ENCODE measurements around the gene FOXQ1. TPM values are rescaled to one million over a fixed set of nuclear protein-coding genes. Genes with fewer than 3 reads are reported as not detected.

The FOXQ1 gene
- total and polyA plus RNA-seq, 9 of the 15 experiments (the other 6 are each of a cell fraction or from before 2014, with no cell fraction given) = not detected

GRCh38 chr6:1283501-1283900, 28.4 kb upstream of the FOXQ1 start:
- Histone ChIP-seq H3K27me3 (ENCODE audit: control insufficient read depth in 2 of 2, insufficient read depth in 2 of 2, low read length in 2 of 2) (peaks cover 0 to 6% of the 10 kb centered on the region in 2 experiments; a peak in 2 of 5 replicates), H3K27ac (ENCODE audit: extremely low read depth, low read depth, low read length) (no peak overlapping the region), H3K79me2 (ENCODE audit: control insufficient read depth, insufficient read depth, low read length) (no peaks in the 10 kb centered on the region), H3K4me1 (replicated peaks in 1 of 2; ENCODE audit: control insufficient read depth in 2 of 2, insufficient read depth in 2 of 2, low read length in 2 of 2) (no peaks in the 10 kb centered on the region), H2AFZ (ENCODE audit: low read depth, low read length) (no peak overlapping the region), H3K36me3 (ENCODE audit: control insufficient read depth, insufficient read depth, low read length) (no peaks in the 10 kb centered on the region), H3K9me3 (replicated peaks; ENCODE audit: control insufficient read depth, insufficient read depth, low read depth, low read length) (no peaks in the 10 kb centered on the region), H3K9ac (ENCODE audit: insufficient read depth in 1 of 2, low read depth in 2 of 2, low read length in 2 of 2) (no peak overlapping the region), H4K20me1 (replicated peaks; ENCODE audit: control insufficient read depth, insufficient read depth, low read length) (no peaks in the 10 kb centered on the region), H3K4me2 (ENCODE audit: insufficient read depth, low read length) (no peak overlapping the region), H3K9me1 (ENCODE audit: control insufficient read depth, insufficient read depth, low read length) (no peaks in the 10 kb centered on the region), H3K4me3 (no peak overlapping the region)
- CTCF ChIA-PET (ENCODE audit: low intra/inter-chr PET ratio) = no interaction called here
- intact Hi-C loops (cut with micrococcal nuclease) (no loop called here), in situ Hi-C loops (cut with MboI) (no loop called here)
- WGBS (ENCODE audit: insufficient coverage, low coverage, missing lambda C conversion rate) = 0% methylated on average over 3 of the region's 3 CpGs
- POLR2A ChIA-PET = no interaction called here
- FAIRE-seq (no peak), ATAC-seq (no peak), DNase-seq (ENCODE audit: extremely low read depth in 1 of 4, low spot score in 3 of 4) (no peak)
- no TSS peak for BruUV-seq (replicated peaks)
- TF ChIP-seq SMARCB1 (IDR thresholded peaks at IDR 0.05; ENCODE audit: insufficient read length, low read depth) (no peak), ZNF696 (CRISPR knock-in tag; conservative IDR thresholded peaks at IDR 0.05) (no peak), IFI16 (CRISPR knock-in tag; IDR thresholded peaks at IDR 0.05) (no peak), CUX1 (CRISPR knock-in tag; IDR thresholded peaks at IDR 0.05) (no peak), E4F1 (CRISPR knock-in tag; IDR thresholded peaks at IDR 0.05; ENCODE audit: borderline replicate concordance) (no peak), TCFL5 (CRISPR knock-in tag; conservative IDR thresholded peaks at IDR 0.05) (no peak), ZNF655 (CRISPR knock-in tag; IDR thresholded peaks at IDR 0.05) (no peak), TAF9B (IDR thresholded peaks at IDR 0.05; ENCODE audit: partially characterized antibody) (no peak), HNRNPLL (IDR thresholded peaks at IDR 0.05; ENCODE audit: low read depth, low read length, poor library complexity, severe bottlenecking) (no peak), RBM39 (optimal IDR thresholded peaks at IDR 0.05; ENCODE audit: low read depth, low read length) (no peak), ZNF274 (IDR thresholded peaks at IDR 0.05; ENCODE audit: borderline replicate concordance, low read depth, low read length) (no peak), PTTG1 (tag; IDR thresholded peaks at IDR 0.05; ENCODE audit: low read depth) (no peak), FOXM1 (IDR thresholded peaks at IDR 0.05; ENCODE audit: low read depth) (no peak), FOXM1 (CRISPR knock-in tag; IDR thresholded peaks at IDR 0.05; ENCODE audit: low read depth) (no peak), POLR3G (IDR thresholded peaks at IDR 0.05; ENCODE audit: extremely low read depth, insufficient read length, insufficient replicate concordance) (no peak)

All from K562 (cell line).